Measurements from ENCODE around the gene SPG11. TPM values are rescaled to one million over a fixed set of nuclear protein-coding genes. Genes with fewer than 3 reads are reported as not detected.
A peak's percentile ranks its signal among the peaks of the same experiment; 100 is the strongest.

The SPG11 gene
- total and polyA plus RNA-seq, 10 of the 15 experiments (the other 5 are each of a cell fraction or from before 2014, with no cell fraction given), result 22.1 to 85.1 (median 47.2) TPM

DNA sequence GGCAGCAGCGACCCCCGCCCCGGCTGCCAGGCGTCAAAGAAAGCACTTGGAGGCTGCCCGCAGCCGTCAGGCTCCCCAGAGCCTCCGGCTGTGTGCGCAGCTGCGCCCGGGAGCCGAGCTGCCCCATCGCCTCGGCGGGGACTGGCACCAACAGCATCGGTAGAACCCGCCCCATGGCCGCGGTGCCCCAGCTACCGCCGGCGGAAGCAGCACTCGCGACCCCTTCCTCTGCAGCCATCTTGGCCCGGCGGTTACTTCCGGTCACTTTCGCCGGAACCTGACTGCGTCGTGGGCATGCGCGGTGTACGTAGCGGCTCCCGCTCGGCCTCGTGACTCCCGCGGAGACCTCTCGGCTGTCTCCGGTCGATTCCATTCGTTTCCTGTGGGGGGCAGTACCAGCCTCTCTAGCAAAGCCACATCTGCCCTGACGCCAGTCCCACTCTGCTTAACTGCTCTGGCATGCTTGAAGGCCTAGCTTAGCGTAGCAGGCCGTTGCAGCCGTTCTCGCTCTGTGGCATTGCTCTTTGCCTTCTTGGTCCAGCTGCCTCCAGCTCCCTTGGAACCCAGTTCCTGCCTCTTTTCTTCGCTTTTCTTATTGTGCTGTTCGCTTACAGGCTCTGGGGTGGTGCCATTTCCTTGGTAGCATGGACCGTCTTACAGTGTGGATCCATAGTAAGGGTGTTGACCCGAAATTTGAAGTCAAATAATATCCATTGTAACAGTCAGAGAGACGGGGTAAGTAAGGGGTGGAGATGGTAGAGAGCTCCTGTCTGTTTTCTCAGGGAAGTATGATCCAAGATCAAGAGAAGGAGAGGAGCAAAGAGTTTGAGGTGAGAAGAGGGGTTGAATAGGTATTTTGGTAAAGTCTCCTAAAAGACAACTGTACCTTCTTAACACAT, at the start of gene SPG11 (continued):
- 0 out of 2 replicates have a peak, but pooled peaks have one; percentile 37 for TF ChIP-seq RB1 (IDR thresholded peaks at IDR 0.05; ENCODE audit: borderline replicate concordance)
- TF ChIP-seq WRNIP1 (IDR thresholded peaks at IDR 0.05; ENCODE audit: borderline replicate concordance, low read depth, low read length), result peak; percentile 31; the same call in 1 of the 2 replicates
- TF ChIP-seq CHD1 (IDR thresholded peaks at IDR 0.05; ENCODE audit: low read depth, low read length), result no peak
- no peak; the same call in 1 of the 2 replicates for TF ChIP-seq EED (IDR thresholded peaks at IDR 0.05; ENCODE audit: low read depth)
- peak; percentile 98 for TF ChIP-seq ASH2L (IDR thresholded peaks at IDR 0.05; ENCODE audit: borderline replicate concordance, low read depth)
- peak; percentile 95 for TF ChIP-seq ELK1 (IDR thresholded peaks at IDR 0.05; ENCODE audit: low read depth, low read length)
- no peak for TF ChIP-seq KDM1A (IDR thresholded peaks at IDR 0.05; ENCODE audit: borderline replicate concordance)
- TF ChIP-seq TARDBP (IDR thresholded peaks at IDR 0.05; ENCODE audit: borderline replicate concordance), result peak; percentile 74
- TF ChIP-seq BRCA1 (IDR thresholded peaks at IDR 0.05; ENCODE audit: low read depth, low read length), result no peak
- TF ChIP-seq HCFC1 (IDR thresholded peaks at IDR 0.05; ENCODE audit: low read length), result peak; percentile 56
- TF ChIP-seq RAD51 (IDR thresholded peaks at IDR 0.05), result peak; percentile 88
- peak; percentile 2 for TF ChIP-seq E4F1 (IDR thresholded peaks at IDR 0.05; ENCODE audit: borderline replicate concordance, partially characterized antibody)
- TF ChIP-seq, protein P1, sequence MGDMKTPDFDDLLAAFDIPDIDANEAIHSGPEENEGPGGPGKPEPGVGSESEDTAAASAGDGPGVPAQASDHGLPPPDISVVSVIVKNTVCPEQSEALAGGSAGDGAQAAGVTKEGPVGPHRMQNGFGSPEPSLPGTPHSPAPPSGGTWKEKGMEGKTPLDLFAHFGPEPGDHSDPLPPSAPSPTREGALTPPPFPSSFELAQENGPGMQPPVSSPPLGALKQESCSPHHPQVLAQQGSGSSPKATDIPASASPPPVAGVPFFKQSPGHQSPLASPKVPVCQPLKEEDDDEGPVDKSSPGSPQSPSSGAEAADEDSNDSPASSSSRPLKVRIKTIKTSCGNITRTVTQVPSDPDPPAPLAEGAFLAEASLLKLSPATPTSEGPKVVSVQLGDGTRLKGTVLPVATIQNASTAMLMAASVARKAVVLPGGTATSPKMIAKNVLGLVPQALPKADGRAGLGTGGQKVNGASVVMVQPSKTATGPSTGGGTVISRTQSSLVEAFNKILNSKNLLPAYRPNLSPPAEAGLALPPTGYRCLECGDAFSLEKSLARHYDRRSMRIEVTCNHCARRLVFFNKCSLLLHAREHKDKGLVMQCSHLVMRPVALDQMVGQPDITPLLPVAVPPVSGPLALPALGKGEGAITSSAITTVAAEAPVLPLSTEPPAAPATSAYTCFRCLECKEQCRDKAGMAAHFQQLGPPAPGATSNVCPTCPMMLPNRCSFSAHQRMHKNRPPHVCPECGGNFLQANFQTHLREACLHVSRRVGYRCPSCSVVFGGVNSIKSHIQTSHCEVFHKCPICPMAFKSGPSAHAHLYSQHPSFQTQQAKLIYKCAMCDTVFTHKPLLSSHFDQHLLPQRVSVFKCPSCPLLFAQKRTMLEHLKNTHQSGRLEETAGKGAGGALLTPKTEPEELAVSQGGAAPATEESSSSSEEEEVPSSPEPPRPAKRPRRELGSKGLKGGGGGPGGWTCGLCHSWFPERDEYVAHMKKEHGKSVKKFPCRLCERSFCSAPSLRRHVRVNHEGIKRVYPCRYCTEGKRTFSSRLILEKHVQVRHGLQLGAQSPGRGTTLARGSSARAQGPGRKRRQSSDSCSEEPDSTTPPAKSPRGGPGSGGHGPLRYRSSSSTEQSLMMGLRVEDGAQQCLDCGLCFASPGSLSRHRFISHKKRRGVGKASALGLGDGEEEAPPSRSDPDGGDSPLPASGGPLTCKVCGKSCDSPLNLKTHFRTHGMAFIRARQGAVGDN (IDR thresholded peaks at IDR 0.05), result peak; percentile 100
- TF ChIP-seq EGR1 (IDR thresholded peaks at IDR 0.05; ENCODE audit: borderline replicate concordance in 1 of 2, low read depth in 2 of 2, low read length in 2 of 2), result no peak
- no peak for TF ChIP-seq CEBPZ (IDR thresholded peaks at IDR 0.05; ENCODE audit: low read depth, low read length)
- peak; percentile 98 for TF ChIP-seq YY1 (IDR thresholded peaks at IDR 0.05; ENCODE audit: low read depth, low read length)
- no peak for TF ChIP-seq BCL11A (IDR thresholded peaks at IDR 0.05; ENCODE audit: low read depth, low read length)
- TF ChIP-seq YBX1 (IDR thresholded peaks at IDR 0.05), result no peak
